ENCODE data around the gene FSCN2.

DNA sequence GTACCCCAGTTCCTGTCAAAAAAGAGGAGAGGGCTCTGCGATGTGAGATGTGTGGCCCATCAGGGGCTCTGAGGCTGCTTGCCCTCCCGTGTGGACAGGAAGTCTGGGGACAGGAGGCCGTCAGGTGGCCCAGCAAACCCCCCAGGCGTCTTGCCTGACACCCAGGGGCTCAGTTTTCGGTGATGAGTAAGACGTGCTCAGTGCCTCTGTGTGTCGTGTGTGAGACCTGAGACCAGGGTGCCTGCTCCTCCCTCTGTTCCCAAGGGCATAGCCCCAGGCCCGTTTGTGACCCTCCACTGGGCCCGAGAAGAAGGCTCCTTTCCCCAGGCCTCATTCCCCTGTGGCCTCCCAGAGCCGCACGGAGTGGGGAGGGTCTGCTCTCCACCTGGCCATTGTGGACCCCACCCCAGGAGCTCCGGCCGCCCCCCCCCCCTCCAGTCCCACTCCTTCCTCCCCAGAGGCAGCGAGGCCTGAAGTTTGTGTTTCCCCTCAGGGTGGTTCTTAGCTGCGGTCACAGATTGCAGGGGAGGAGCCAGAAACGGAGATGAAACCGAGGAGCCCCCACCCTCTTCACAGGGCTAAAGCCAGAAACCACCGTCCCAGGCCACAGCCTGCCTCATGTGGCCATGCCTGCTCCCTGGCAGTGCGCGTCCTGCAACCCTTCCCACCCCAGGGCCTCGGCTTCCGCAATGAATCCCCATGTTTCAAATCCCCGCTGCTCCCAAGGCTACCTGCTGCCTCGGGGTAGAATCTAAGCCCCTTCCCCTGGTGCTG is 10.7 kb upstream of the FSCN2 start:
- TF ChIP-seq, protein P1, sequence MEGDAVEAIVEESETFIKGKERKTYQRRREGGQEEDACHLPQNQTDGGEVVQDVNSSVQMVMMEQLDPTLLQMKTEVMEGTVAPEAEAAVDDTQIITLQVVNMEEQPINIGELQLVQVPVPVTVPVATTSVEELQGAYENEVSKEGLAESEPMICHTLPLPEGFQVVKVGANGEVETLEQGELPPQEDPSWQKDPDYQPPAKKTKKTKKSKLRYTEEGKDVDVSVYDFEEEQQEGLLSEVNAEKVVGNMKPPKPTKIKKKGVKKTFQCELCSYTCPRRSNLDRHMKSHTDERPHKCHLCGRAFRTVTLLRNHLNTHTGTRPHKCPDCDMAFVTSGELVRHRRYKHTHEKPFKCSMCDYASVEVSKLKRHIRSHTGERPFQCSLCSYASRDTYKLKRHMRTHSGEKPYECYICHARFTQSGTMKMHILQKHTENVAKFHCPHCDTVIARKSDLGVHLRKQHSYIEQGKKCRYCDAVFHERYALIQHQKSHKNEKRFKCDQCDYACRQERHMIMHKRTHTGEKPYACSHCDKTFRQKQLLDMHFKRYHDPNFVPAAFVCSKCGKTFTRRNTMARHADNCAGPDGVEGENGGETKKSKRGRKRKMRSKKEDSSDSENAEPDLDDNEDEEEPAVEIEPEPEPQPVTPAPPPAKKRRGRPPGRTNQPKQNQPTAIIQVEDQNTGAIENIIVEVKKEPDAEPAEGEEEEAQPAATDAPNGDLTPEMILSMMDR (IDR thresholded peaks at IDR 0.05; ENCODE audit: low read length): peak; percentile 15; the same call in 1 of the 2 replicates
- no peak for TF ChIP-seq EZH2 (IDR thresholded peaks at IDR 0.05; ENCODE audit: borderline replicate concordance, low read length)
